ENCODE results near the gene AHNAK. TPM values are rescaled to one million over a fixed set of nuclear protein-coding genes. Genes with fewer than 3 reads are reported as not detected.

The AHNAK gene
- total RNA-seq, 1 donor from 2014 or later, result 296 TPM

GRCh38 chr11:62559204-62559603, 12.6 kb upstream of the AHNAK start:
- TF ChIP-seq CTCF (conservative IDR thresholded peaks at IDR 0.05; ENCODE audit: low read depth, low read length), result no peak
- DNase-seq (ENCODE audit: low read depth), result no peak

DNA sequence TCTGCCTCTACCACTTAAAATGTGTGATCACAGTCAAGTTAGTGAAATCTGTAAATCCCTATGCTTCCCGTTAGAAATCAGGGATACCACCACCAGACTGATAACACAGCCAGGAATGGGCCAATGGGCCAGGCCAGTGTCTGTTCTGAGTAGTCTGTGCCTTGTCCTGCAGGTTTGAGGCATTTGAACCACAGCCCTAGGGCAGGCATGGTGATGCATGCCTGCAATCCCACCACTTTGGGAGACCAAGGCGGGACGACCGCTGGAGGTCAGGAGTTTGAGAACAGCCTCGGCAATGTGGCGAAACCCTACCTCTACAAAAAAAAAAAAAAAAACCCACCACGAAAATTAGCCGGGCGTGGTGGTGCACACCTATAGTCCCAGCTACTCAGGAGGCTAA, 12.1 kb upstream of the AHNAK start:
- TF ChIP-seq CTCF (conservative IDR thresholded peaks at IDR 0.05; ENCODE audit: low read depth, low read length), result no peak
- no peak overlapping the region for H3K4me3 ChIP-seq (ENCODE audit: low read depth, low read length)
- no peak for DNase-seq (ENCODE audit: low read depth)

More at GRCh38 chr11:62559204-62559603, 12.6 kb upstream of the AHNAK start:
- no peak overlapping the region for H3K4me3 ChIP-seq (ENCODE audit: low read depth, low read length)

- no peak for DNase-seq (ENCODE audit: low read depth)
- no peak for TF ChIP-seq CTCF (conservative IDR thresholded peaks at IDR 0.05; ENCODE audit: low read depth, low read length)
- H3K4me3 ChIP-seq (ENCODE audit: low read depth, low read length), result no peak overlapping the region
Observed at GRCh38 chr11:62556875-62557631, 10.4 kb upstream of the AHNAK start.

DNA sequence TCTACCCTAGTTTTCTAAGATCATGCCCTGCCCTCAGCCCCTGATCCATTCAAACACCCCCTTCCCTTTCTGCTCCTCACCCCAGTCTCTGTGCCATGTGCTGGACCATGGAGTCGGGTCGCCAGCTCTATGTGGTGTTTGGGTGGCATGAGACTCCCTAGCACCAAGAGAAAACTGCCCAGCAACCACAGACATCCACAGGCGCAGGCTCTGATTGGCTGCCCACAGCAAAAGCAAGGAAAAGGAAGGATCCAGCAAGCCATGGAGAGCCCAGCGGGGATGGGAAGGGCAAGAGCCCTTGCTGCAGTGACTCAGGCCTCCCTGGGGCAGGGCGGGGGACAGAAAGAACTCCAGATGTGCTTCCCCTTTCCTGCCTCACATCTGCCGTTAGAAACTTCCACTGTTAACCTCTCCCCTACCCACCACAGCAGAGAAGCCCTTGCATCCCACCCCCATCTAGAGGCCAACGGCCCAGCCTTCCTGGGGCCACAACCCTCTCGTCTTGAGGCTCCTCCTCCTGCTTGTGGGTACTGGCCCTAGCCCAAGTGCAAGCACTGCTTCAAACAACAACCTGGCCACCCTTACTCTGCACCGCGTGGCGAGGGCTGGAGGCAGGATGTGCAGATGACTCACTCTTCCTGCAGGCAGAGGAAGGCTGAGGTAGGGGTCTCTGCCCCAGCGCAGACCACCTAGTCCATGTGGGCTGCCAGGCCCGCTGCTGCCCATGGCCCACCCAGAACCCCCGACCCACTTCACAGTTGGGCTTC, 9.7 kb upstream of the AHNAK start:
- peak overlapping the region; percentile 54 for H3K4me3 ChIP-seq (ENCODE audit: low read depth, low read length)
- no peak for TF ChIP-seq CTCF (conservative IDR thresholded peaks at IDR 0.05; ENCODE audit: low read depth, low read length)
- peak; percentile 84 for DNase-seq (ENCODE audit: low read depth)

DNA sequence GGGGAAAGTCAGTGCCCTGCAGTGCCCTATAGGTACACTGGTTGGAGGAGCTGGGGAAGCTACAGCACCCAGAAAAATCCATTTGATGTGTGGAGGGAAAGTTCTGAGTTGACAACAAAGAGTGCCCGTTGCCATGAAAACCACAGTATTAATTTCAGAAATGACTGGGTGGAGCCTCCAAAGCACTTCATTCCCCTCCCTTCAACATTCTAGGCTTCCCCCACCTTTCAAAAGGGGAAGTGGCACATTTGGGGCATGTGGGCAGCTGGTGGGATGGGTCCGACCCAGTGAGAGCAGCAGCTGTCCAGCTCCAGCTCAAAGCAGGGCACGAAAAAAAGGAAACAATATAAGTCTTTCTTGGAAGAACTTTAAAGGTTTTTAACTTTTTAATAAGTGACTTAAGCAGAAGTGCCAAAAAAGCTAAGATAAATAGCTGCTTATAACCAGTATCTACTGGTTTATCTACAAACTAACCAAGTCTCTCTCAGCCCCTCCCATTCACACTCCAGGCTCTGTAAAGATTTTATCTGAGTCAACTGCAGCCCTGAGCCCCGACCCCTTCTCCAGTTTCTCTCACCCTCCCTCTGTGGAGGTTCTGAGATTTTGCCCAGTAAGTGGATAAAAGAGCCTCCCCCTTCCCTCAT, 9.0 kb upstream of the AHNAK start:
- peak overlapping the region; percentile 54 for H3K4me3 ChIP-seq (ENCODE audit: low read depth, low read length)
- TF ChIP-seq CTCF (conservative IDR thresholded peaks at IDR 0.05; ENCODE audit: low read depth, low read length), result no peak
- DNase-seq (ENCODE audit: low read depth), result no peak

GRCh38 chr11:62554387-62555167, 8.0 kb upstream of the AHNAK start:
- peak overlapping the region; percentile 29 for H3K4me3 ChIP-seq (ENCODE audit: low read depth, low read length)
- no peak for TF ChIP-seq CTCF (conservative IDR thresholded peaks at IDR 0.05; ENCODE audit: low read depth, low read length)
- no peak for DNase-seq (ENCODE audit: low read depth)
